ENCODE measurements around the gene ADARB2.
"Not testable (repeated sequence)": the region's sequence is repeated elsewhere in the genome, so short reads cannot be mapped to it uniquely, and the experiment has no call there.

The ADARB2 gene

DNA sequence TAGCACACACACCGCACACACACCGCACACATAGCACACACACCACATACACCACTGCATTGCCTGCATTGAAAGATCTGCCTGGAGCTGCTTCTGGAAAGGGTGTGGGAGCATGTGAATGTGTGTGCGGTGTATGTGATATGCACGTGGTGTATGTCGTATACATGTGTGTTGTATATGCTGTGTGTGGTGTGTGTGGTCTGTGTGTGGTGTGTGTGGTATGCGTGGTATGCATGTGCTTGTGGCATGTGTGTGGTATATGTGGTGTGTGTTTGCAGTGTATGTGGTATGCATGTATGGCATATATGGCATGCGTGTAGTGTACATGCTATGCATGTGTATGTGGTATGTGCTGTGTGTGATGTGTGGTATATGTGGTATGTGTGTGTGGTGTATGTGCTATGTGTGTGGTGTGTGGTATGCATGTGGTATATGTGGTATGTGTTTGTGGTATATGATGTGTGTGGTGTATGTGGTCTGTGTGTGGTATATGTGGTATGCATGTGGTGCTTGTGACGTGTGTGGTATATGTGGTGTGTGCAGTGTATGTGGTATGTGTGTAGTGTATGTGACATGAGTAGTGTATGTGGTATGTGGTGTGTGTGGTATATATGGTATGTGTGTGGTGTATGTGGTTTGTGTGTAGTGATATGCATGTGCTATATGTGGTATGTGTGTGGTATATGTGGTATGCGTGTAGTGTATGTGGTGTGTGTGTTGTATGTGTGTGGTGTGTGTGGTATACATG is 505.0 kb downstream of the ADARB2 start:
- Histone ChIP-seq H3K27me3 (replicated peaks; ENCODE audit: control insufficient read depth, insufficient read depth, low read length) (no peaks in the 10 kb centered on the region), H3K9me3 (ENCODE audit: control insufficient read depth, low read length) (no peaks in the 10 kb centered on the region), H3K4me1 (ENCODE audit: control insufficient read depth, insufficient read depth, low read length) (no peaks in the 10 kb centered on the region), H3K9ac (ENCODE audit: low read length) (no peak overlapping the region), H3K36me3 (ENCODE audit: control insufficient read depth, insufficient read depth, low read length, severe bottlenecking) (no peaks in the 10 kb centered on the region), H3K4me3 (ENCODE audit: low read length) (no peak overlapping the region)
- no peak for DNase-seq (ENCODE audit: low read depth)

DNA sequence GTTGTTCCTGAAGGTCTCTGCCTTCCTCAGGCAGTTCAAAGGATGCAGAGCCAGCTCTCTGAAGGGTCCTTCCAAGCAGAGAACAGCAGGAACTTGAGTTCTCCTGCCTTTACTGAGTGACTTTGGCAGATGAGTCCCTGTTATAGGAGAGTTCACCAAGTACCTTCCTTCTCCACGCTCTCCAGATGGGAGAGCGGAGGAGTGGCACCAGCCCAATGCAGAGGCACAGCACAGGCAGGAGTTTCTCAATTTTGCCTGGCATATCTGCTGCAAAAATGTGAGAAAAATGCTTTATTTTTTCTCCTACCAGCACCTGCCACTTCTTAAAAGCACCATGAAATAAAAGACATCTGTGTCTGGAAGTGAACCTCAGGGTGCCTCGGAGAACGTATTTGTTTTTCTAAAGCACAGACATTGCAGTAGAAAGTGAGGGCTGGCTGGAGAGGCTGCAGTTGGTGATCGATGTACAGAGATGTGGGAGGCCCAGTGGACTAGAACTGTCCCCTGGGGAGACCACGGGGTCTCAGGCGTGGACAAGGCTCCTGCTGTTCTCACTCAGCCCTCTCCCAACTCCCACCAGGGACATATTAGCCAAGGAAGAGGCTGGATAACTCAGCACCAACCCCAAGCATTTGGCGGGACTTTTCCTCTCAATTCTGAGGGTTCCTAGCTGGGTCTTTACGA is 506.6 kb downstream of the ADARB2 start:
- H3K4me3 ChIP-seq (ENCODE audit: low read length) = no peak overlapping the region
- no peaks in the 10 kb centered on the region for H3K9me3 ChIP-seq (ENCODE audit: control insufficient read depth, low read length)
- no peaks in the 10 kb centered on the region for H3K27me3 ChIP-seq (replicated peaks; ENCODE audit: control insufficient read depth, insufficient read depth, low read length)
- no peaks in the 10 kb centered on the region for H3K36me3 ChIP-seq (ENCODE audit: control insufficient read depth, insufficient read depth, low read length, severe bottlenecking)
- DNase-seq (ENCODE audit: low read depth) = no peak
- no peak overlapping the region for H3K9ac ChIP-seq (ENCODE audit: low read length)
- H3K4me1 ChIP-seq (ENCODE audit: control insufficient read depth, insufficient read depth, low read length) = no peaks in the 10 kb centered on the region

DNA sequence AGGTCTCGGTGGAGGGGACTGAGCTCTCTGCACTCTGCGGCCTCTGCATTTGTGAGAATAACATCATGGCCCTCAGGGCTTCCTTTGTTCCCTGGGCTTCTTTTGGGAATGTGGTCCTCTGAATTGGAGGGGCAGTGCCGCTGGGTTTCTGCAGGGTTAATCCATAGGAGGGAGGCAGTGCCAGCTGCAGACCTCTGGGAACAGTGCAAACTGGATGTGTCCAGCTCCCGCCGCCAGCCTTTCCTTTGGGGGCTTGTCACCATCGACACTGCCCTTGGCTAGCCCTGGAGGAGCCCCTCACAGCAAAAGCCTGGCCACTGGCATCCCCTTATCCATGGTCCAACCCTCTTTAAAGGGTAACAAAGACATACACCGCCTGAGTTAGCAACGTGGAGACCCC is 507.2 kb downstream of the ADARB2 start:
- Histone ChIP-seq H3K9me3 (ENCODE audit: control insufficient read depth, low read length) (no peaks in the 10 kb centered on the region), H3K27me3 (replicated peaks; ENCODE audit: control insufficient read depth, insufficient read depth, low read length) (no peaks in the 10 kb centered on the region), H3K4me1 (ENCODE audit: control insufficient read depth, insufficient read depth, low read length) (no peaks in the 10 kb centered on the region), H3K36me3 (ENCODE audit: control insufficient read depth, insufficient read depth, low read length, severe bottlenecking) (no peaks in the 10 kb centered on the region), H3K4me3 (ENCODE audit: low read length) (no peak overlapping the region), H3K9ac (ENCODE audit: low read length) (no peak overlapping the region)
- no peak for DNase-seq (ENCODE audit: low read depth)

DNA sequence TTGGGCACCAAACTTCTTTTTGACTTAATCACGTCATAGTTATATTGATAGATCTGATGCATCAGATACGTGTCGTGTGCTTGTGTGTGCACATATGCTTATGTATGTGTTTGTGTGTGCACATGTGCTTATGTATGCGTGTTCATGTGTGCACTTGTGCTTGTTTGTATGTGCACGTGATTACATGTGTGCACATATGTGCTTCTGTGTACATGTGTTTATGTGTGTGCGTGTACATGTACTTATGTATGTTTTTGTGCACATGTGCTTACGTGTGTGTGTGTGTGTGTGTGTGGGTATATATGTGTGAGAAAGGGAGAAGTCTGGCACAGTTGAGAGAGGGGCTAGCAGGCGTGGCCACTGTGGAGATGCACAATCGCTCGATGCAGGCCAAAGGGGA is 507.8 kb downstream of the ADARB2 start:
- Histone ChIP-seq H3K27me3 (replicated peaks; ENCODE audit: control insufficient read depth, insufficient read depth, low read length) (no peaks in the 10 kb centered on the region), H3K4me3 (ENCODE audit: low read length) (no peak overlapping the region), H3K36me3 (ENCODE audit: control insufficient read depth, insufficient read depth, low read length, severe bottlenecking) (no peaks in the 10 kb centered on the region), H3K4me1 (ENCODE audit: control insufficient read depth, insufficient read depth, low read length) (no peaks in the 10 kb centered on the region), H3K9ac (ENCODE audit: low read length) (no peak overlapping the region), H3K9me3 (ENCODE audit: control insufficient read depth, low read length) (no peaks in the 10 kb centered on the region)
- no peak for DNase-seq (ENCODE audit: low read depth)

DNA sequence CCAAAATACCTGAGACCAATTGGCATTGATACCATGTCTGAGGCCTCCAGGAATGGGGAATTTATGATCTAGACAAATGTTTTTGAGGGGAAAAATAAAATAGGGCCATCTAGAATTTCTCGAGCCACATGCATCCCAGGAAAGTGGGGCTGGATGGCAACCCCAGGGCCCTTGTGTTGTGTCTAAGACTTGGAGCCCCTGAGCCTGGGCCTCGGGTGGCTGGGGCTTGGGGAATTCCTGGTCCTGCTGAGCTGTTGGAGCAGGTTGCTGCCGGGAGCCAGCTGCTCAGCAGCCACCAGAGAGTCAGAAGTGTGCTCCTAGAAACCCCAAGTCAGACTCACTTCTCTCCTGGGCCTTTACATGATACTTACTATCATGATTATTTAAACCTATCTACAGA is 508.2 kb downstream of the ADARB2 start:
- no peaks in the 10 kb centered on the region for H3K4me1 ChIP-seq (ENCODE audit: control insufficient read depth, insufficient read depth, low read length)
- no peak for DNase-seq (ENCODE audit: low read depth)
- H3K27me3 ChIP-seq (replicated peaks; ENCODE audit: control insufficient read depth, insufficient read depth, low read length) = no peaks in the 10 kb centered on the region
- no peaks in the 10 kb centered on the region for H3K36me3 ChIP-seq (ENCODE audit: control insufficient read depth, insufficient read depth, low read length, severe bottlenecking)
- H3K4me3 ChIP-seq (ENCODE audit: low read length) = no peak overlapping the region
- H3K9ac ChIP-seq (ENCODE audit: low read length) = no peak overlapping the region
- H3K9me3 ChIP-seq (ENCODE audit: control insufficient read depth, low read length) = no peaks in the 10 kb centered on the region

DNA sequence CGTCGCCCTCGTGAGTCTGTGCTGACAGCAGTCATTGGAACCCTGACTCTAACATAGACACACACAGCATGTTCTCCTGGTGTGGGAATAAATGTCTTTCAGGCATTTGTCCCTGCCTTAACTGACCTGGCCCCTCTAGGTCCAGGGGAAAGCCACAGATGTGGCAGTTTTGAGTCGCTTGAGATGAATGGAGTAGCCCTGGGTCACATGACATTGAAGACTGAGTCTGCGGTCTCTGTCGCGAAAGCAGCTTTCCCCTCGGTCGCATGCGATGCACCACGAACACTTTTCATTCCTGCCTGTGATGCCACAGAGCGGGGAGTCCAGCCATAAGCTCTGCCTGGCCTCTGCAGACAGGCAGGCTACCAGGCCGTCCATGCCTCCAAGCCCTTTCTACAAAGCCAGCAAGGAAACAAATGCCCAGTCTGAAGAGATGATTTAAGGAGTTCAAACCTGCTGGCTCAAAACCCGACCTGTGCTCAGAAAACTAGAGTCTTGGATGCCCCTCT is 508.8 kb downstream of the ADARB2 start:
- no peaks in the 10 kb centered on the region for H3K4me1 ChIP-seq (ENCODE audit: control insufficient read depth, insufficient read depth, low read length)
- no peak overlapping the region for H3K4me3 ChIP-seq (ENCODE audit: low read length)
- H3K9ac ChIP-seq (ENCODE audit: low read length) = no peak overlapping the region
- H3K36me3 ChIP-seq (ENCODE audit: control insufficient read depth, insufficient read depth, low read length, severe bottlenecking) = no peaks in the 10 kb centered on the region
- H3K9me3 ChIP-seq (ENCODE audit: control insufficient read depth, low read length) = no peaks in the 10 kb centered on the region
- H3K27me3 ChIP-seq (replicated peaks; ENCODE audit: control insufficient read depth, insufficient read depth, low read length) = no peaks in the 10 kb centered on the region
- no peak for DNase-seq (ENCODE audit: low read depth)

DNA sequence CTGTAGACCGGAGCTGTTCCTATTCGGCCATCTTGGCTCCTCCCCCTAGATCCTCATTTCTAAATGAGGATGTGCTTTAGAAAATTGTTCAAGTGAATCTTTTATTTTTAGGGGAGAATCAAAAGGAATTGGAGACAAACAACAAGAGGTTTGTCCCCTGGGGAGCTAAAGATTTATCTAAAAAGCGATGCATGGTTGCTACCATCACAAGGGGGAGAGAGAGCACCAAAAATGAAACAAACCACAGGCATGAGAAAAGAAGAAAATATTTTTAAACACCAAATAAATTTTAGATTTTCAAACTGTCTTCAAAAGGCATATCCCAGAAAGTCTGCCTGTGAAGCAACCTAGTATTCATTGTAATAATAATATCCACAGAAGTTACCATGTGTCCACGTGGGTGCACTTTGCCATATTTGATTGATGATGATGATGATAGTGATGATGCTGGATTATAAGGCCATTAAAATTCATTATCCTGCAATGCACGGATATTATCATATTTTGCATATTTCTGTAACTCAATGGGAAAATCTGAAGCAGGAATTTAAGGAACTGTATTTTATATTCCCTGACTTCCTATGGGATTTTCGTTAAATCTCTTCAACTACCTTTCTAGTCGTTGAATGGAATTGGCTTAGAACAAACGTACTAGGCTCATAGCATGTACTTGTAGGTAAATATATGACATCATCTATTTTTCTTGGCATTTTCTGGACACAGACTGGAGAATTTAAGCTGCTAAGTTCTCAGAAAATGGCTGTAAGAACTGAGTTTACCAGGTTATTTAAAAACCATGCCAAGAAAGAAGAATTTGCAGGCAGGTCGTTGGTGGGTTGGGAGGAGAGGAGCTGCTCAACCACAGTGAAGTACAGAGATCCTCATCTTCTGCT is 509.6 kb downstream of the ADARB2 start:
- no peak for DNase-seq (ENCODE audit: low read depth)
- Histone ChIP-seq H3K9ac (ENCODE audit: low read length) (no peak overlapping the region), H3K27me3 (replicated peaks; ENCODE audit: control insufficient read depth, insufficient read depth, low read length) (no peaks in the 10 kb centered on the region), H3K4me1 (ENCODE audit: control insufficient read depth, insufficient read depth, low read length) (no peaks in the 10 kb centered on the region), H3K4me3 (ENCODE audit: low read length) (no peak overlapping the region), H3K9me3 (ENCODE audit: control insufficient read depth, low read length) (no peaks in the 10 kb centered on the region), H3K36me3 (ENCODE audit: control insufficient read depth, insufficient read depth, low read length, severe bottlenecking) (no peaks in the 10 kb centered on the region)

DNA sequence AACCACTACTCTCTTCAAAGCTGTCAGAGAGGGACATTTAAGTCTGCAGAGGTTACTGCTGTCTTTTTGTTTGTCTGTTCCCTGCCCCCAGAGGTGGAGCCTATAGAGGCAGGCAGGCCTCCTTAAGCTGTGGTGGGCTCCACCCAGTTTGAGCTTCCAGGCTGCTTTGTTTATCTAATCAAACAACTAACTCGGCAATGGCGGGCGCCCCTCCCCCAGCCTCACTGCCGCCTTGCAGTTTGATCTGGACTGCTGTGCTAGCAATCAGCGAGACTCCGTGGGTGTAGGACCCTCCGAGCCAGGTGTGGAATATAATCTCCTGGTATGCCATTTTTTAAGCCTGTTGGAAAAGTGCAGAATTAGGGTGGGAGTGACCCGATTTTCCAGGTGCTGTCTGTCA is 510.4 kb downstream of the ADARB2 start:
- not testable (repeated sequence) for H3K4me3 ChIP-seq (ENCODE audit: low read length); H3K9me3 ChIP-seq (ENCODE audit: control insufficient read depth, low read length); H3K27me3 ChIP-seq (replicated peaks; ENCODE audit: control insufficient read depth, insufficient read depth, low read length); H3K36me3 ChIP-seq (ENCODE audit: control insufficient read depth, insufficient read depth, low read length, severe bottlenecking); DNase-seq (ENCODE audit: low read depth); H3K4me1 ChIP-seq (ENCODE audit: control insufficient read depth, insufficient read depth, low read length); H3K9ac ChIP-seq (ENCODE audit: low read length)

DNA sequence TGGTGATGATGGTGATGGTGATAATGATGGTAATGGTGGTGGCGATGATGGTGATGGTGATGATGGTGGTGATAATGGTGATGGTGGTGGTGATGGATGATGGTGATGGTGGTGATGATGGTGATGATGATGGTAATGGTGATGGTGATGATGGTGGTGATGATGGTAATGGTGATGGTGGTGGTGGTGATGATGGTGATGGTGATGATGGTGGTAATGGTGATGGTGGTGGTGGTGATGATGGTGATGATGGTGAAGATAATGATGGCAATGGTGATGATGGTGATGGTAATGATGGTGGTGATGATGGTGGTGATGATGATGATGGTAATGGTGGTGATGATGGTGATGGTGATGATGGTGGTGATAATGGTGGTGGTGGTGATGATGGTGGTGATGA is 517.5 kb downstream of the ADARB2 start:
- H3K9me3 ChIP-seq (ENCODE audit: control insufficient read depth, low read length); H3K4me3 ChIP-seq (ENCODE audit: low read length); H3K9ac ChIP-seq (ENCODE audit: low read length); DNase-seq (ENCODE audit: low read depth); H3K36me3 ChIP-seq (ENCODE audit: control insufficient read depth, insufficient read depth, low read length, severe bottlenecking); H3K4me1 ChIP-seq (ENCODE audit: control insufficient read depth, insufficient read depth, low read length); H3K27me3 ChIP-seq (replicated peaks; ENCODE audit: control insufficient read depth, insufficient read depth, low read length): not testable (repeated sequence)

DNA sequence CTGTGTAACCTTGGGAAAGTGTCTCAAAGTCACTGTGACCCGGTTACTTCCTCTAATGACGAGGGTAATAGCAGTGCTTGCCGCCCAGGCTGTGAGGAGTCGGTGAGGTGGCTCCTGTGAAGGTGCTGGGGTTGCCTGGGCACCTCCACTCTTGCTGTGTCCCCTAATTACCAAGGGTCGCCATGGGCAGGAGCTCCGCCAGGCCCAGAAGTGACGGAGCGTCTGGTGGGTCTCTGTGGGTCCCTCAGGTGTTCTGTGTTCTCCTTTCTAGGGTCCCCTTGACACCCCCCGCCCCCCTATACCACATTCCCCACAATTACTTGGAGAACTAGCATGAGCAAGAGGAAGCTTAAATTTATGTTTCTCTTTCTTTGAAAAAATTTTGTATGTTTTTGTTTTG is 519.7 kb downstream of the ADARB2 start:
- Histone ChIP-seq H3K36me3 (ENCODE audit: control insufficient read depth, insufficient read depth, low read length, severe bottlenecking) (no peaks in the 10 kb centered on the region), H3K9ac (ENCODE audit: low read length) (no peak overlapping the region), H3K4me3 (ENCODE audit: low read length) (no peak overlapping the region), H3K4me1 (ENCODE audit: control insufficient read depth, insufficient read depth, low read length) (no peaks in the 10 kb centered on the region), H3K9me3 (ENCODE audit: control insufficient read depth, low read length) (no peaks in the 10 kb centered on the region), H3K27me3 (replicated peaks; ENCODE audit: control insufficient read depth, insufficient read depth, low read length) (no peaks in the 10 kb centered on the region)
- no peak for DNase-seq (ENCODE audit: low read depth)

DNA sequence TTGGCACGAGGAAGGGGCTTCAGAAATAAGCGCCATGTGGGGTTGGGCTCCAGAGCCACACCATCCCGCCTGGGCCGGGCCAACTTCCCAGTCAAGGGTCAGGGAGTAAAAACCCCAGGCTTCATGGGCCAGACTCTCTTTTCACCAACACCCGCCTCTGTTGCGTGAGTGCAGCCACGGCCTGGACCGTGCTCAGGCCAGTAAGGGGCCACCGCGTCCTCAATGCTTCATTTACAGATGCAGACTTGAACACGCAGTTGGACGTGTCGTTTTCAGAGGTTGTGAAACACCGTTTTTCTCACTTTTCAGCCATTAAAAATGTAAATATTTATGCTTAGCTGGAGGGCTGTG is 520.1 kb downstream of the ADARB2 start:
- H3K9ac ChIP-seq (ENCODE audit: low read length) = no peak overlapping the region
- H3K36me3 ChIP-seq (ENCODE audit: control insufficient read depth, insufficient read depth, low read length, severe bottlenecking) = no peaks in the 10 kb centered on the region
- no peaks in the 10 kb centered on the region for H3K27me3 ChIP-seq (replicated peaks; ENCODE audit: control insufficient read depth, insufficient read depth, low read length)
- no peak for DNase-seq (ENCODE audit: low read depth)
- no peaks in the 10 kb centered on the region for H3K4me1 ChIP-seq (ENCODE audit: control insufficient read depth, insufficient read depth, low read length)
- H3K4me3 ChIP-seq (ENCODE audit: low read length) = no peak overlapping the region
- H3K9me3 ChIP-seq (ENCODE audit: control insufficient read depth, low read length) = no peaks in the 10 kb centered on the region

Measured in adipocyte (in vitro differentiated cells).